ENCODE data around the gene ZCCHC8. TPM values are rescaled to one million over a fixed set of nuclear protein-coding genes. Genes with fewer than 3 reads are reported as not detected.

Gene ZCCHC8
- total and polyA plus RNA-seq, 2 donors (not counting 1 experiment from before 2014, with no cell fraction given) = 30.0 to 56.2 TPM

DNA sequence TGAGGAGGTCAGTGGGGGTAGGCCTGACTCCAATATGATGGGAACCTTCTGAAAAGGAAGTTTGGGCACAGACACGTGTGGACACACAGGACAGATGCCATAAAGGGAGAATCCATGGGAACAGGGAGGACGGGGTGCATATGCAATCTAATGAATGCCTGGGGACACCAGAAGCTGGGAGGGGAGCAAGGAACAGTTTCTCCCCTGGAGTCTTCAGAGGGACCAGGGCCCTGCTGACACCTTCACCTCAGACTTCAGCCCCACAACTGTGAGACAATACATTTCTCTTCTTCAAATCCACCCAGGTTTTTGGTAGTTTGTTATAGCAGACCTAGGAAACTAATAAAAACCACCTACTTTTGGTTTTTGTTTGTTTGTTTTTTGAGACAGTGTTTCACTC lies 43.1 kb downstream of the ZCCHC8 start:
- Histone ChIP-seq H3K27me3 (replicated peaks in 1 of 4; ENCODE audit: control extremely low read depth in 1 of 4, control insufficient read depth in 3 of 4, insufficient read depth in 4 of 4, low read length in 3 of 4) (no peaks in the 10 kb centered on the region), H3K36me3 (replicated peaks in 1 of 2; ENCODE audit: control extremely low read depth in 1 of 2, control insufficient read depth in 1 of 2, extremely low read depth in 1 of 2, insufficient read depth in 2 of 2, low read length in 1 of 2) (no peaks in the 10 kb centered on the region), H3K79me2 (ENCODE audit: control insufficient read depth, insufficient read depth, low read length) (no peaks in the 10 kb centered on the region), H3K4me2 (replicated peaks; ENCODE audit: low read depth, low read length, poor library complexity, severe bottlenecking) (no peak overlapping the region), H3K9ac (ENCODE audit: low read length) (no peak overlapping the region), H2AFZ (ENCODE audit: insufficient read depth, low read depth, low read length, poor library complexity, severe bottlenecking) (no peak overlapping the region), H4K20me1 (ENCODE audit: control insufficient read depth, insufficient read depth, low read length, poor library complexity, severe bottlenecking) (no peaks in the 10 kb centered on the region), H3K27ac (ENCODE audit: low read length in 2 of 2) (no peak overlapping the region), H3K4me1 (ENCODE audit: control insufficient read depth in 2 of 2, insufficient read depth in 2 of 2, low read length in 2 of 2) (peaks cover 15 to 16% of the 10 kb centered on the region in 2 donors), H3K4me3 (ENCODE audit: control extremely low read depth in 1 of 5, extremely low read depth in 1 of 5, insufficient read depth in 1 of 5, low read depth in 2 of 5, low read length in 4 of 5) (no peak overlapping the region), H3K9me3 (ENCODE audit: control extremely low read depth in 1 of 3, control insufficient read depth in 2 of 3, insufficient read depth in 1 of 3, low read length in 2 of 3) (no peaks in the 10 kb centered on the region)
- Mint-ChIP-seq H3K4me1 (peaks cover 16% of the 10 kb centered on the region), H3K4me3 (no peak overlapping the region), H3K27me3 (no peaks in the 10 kb centered on the region), H3K27ac (no peak overlapping the region), H3K9me3 (ENCODE audit: insufficient read depth) (no peaks in the 10 kb centered on the region)
- WGBS (ENCODE audit: insufficient coverage) = 71% methylated on average over 1 of the region's 2 CpGs
- ATAC-seq (ENCODE audit: low read depth) (no peak), DNase-seq (no peak)
- intact Hi-C loops (cut with micrococcal nuclease) = no loop called here
- TF ChIP-seq EZH2 (IDR thresholded peaks at IDR 0.05; ENCODE audit: borderline replicate concordance, insufficient read depth, low read depth, low read length, poor library complexity, severe bottlenecking) = no peak
- TF ChIP-seq, protein P1, sequence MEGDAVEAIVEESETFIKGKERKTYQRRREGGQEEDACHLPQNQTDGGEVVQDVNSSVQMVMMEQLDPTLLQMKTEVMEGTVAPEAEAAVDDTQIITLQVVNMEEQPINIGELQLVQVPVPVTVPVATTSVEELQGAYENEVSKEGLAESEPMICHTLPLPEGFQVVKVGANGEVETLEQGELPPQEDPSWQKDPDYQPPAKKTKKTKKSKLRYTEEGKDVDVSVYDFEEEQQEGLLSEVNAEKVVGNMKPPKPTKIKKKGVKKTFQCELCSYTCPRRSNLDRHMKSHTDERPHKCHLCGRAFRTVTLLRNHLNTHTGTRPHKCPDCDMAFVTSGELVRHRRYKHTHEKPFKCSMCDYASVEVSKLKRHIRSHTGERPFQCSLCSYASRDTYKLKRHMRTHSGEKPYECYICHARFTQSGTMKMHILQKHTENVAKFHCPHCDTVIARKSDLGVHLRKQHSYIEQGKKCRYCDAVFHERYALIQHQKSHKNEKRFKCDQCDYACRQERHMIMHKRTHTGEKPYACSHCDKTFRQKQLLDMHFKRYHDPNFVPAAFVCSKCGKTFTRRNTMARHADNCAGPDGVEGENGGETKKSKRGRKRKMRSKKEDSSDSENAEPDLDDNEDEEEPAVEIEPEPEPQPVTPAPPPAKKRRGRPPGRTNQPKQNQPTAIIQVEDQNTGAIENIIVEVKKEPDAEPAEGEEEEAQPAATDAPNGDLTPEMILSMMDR (IDR thresholded peaks at IDR 0.05) = no peak
- ChIA-PET CTCF (interaction anchor here (1.5 kb wide), 1 partner anchor 13 kb away, joined by 4 read pairs; no protein-coding TSS in a partner anchor), POLR2A (no interaction called here)

DNA sequence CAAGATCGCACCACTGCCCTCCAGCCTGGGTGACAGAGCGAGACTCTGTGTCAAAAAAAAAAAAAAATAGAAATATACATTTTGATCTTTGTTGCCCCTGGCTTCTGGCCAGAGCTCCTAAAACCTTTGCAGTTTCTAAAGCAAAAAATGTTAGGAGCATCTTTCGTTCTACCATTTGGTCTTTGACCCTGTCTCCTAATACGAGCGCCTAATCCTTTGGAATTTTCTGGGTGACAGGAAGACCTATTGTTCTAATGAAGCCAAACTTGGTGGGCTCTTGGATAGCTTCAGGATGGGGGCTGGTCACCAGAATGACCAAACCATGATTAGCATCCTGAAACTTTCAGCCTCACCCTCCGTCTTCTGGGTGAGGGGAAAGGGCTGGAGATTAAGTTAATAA lies 46.0 kb downstream of the ZCCHC8 start:
- Histone ChIP-seq H3K27me3 (replicated peaks in 1 of 4; ENCODE audit: control extremely low read depth in 1 of 4, control insufficient read depth in 3 of 4, insufficient read depth in 4 of 4, low read length in 3 of 4) (no peaks in the 10 kb centered on the region), H4K20me1 (ENCODE audit: control insufficient read depth, insufficient read depth, low read length, poor library complexity, severe bottlenecking) (no peaks in the 10 kb centered on the region), H2AFZ (ENCODE audit: insufficient read depth, low read depth, low read length, poor library complexity, severe bottlenecking) (no peak overlapping the region), H3K4me3 (ENCODE audit: control extremely low read depth in 1 of 5, extremely low read depth in 1 of 5, insufficient read depth in 1 of 5, low read depth in 2 of 5, low read length in 4 of 5) (no peak overlapping the region), H3K9me3 (ENCODE audit: control extremely low read depth in 1 of 3, control insufficient read depth in 2 of 3, insufficient read depth in 1 of 3, low read length in 2 of 3) (no peaks in the 10 kb centered on the region), H3K36me3 (replicated peaks in 1 of 2; ENCODE audit: control extremely low read depth in 1 of 2, control insufficient read depth in 1 of 2, extremely low read depth in 1 of 2, insufficient read depth in 2 of 2, low read length in 1 of 2) (no peaks in the 10 kb centered on the region), H3K27ac (ENCODE audit: low read length in 2 of 2) (no peak overlapping the region), H3K4me2 (replicated peaks; ENCODE audit: low read depth, low read length, poor library complexity, severe bottlenecking) (no peak overlapping the region), H3K79me2 (ENCODE audit: control insufficient read depth, insufficient read depth, low read length) (no peaks in the 10 kb centered on the region), H3K9ac (ENCODE audit: low read length) (no peak overlapping the region), H3K4me1 (ENCODE audit: control insufficient read depth in 2 of 2, insufficient read depth in 2 of 2, low read length in 2 of 2) (peaks cover 18% of the 10 kb centered on the region in 2 donors)
- Mint-ChIP-seq H3K27me3 (no peaks in the 10 kb centered on the region), H3K4me1 (peaks cover 18% of the 10 kb centered on the region), H3K9me3 (ENCODE audit: insufficient read depth) (no peaks in the 10 kb centered on the region), H3K4me3 (no peak overlapping the region), H3K27ac (no peak overlapping the region)
- intact Hi-C loops (cut with micrococcal nuclease) = no loop called here
- 83% methylated on average over 4 of the region's 6 CpGs for WGBS (ENCODE audit: insufficient coverage)
- no peak for ATAC-seq (ENCODE audit: low read depth)
- DNase-seq = no peak
- ChIA-PET POLR2A (interaction anchor here (0.6 to 0.7 kb wide), 2 partner anchors 18 to 322 kb away, joined by 3 to 8 read pairs; no protein-coding TSS in a partner anchor), CTCF (interaction anchor here (0.6 to 0.7 kb wide), 4 partner anchors 18 to 34 kb away, joined by 3 to 5 read pairs (median 4); no protein-coding TSS in a partner anchor)
- TF ChIP-seq, protein P1 (IDR thresholded peaks at IDR 0.05) = no peak
- TF ChIP-seq EZH2 (IDR thresholded peaks at IDR 0.05; ENCODE audit: borderline replicate concordance, insufficient read depth, low read depth, low read length, poor library complexity, severe bottlenecking) = no peak

All from B cell (primary cell).